ENCODE results near the gene REPIN1. TPM values are rescaled to one million over a fixed set of nuclear protein-coding genes. Genes with fewer than 3 reads are reported as not detected.

REPIN1 gene
- total RNA-seq, 1 experiment from 2014 or later, result 28.2 TPM

DNA sequence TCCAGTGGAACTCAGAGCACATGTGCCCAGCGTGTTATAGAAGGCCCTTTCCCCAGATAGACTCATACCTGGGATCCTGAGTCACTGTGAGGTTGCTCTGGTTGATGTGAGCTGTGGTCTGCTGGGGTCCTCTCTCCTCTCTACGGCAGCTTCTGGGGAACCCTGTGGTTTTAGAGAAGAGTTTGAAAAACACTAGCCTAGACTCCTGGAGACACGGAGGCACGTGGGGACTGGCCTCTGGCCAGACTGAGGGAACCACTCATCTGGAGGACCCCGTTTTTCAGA, 20.9 kb downstream of the REPIN1 start:
- no peak for DNase-seq (ENCODE audit: low read depth)

DNA sequence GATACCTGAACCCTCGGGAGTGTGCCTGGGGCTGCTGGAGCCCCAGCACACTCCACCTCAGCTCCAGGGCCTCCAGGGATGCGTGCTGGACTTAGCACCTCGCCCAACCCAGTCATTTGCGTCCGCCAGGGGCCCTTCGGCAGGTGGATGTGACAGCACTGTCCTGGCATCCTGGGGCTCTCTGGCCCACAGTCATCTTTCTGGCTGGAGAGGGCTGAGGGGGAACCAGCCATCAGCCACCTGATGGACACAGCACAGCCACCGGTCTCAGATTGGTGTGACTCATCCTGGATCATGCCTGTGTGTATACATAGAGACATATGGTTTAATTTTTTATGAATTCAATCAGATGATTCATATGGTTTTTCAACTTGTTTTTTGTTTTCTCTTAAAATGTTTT, 21.6 kb downstream of the REPIN1 start:
- DNase-seq (ENCODE audit: low read depth), result no peak

DNA sequence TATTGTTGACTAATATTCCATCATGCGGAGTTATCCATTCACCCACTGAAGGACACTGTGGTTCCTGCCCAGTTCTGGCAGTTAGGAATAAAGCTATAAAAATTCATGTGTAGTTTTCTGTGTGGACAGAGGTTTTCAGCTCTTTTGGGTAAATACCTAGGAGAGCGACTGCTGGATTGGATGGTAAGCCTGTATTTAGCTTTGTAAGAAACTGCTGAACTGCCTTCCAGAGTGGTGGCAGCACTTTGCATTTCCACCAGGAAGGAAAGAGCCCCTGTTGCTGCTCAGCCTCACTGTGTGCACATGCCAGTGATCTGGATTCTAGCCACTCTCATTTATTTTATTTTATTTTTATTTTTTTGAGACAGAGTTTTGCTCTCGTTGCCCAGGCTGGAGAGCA, 24.7 kb downstream of the REPIN1 start:
- DNase-seq (ENCODE audit: low read depth), result no peak

DNA sequence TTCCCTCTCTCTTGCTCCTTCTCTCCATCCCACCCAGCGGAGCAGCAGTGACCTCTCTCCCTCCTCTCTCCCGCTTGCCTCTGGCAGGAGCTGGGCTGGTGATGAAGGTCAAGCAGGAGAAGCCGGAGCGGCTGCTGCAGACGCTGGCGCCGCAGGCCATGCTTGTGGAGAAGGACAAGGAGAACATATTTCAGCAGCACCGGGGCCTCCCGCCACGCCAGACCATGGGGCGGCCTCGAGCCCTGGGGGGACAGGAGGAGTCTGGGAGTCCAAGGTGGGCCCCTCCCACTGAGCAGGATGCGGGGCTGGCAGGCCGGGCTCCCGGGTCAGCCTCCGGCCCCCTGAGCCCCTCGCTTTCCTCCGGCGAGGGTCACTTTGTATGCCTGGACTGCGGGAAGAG, 27.8 kb downstream of the REPIN1 start:
- DNase-seq (ENCODE audit: low read depth), result no peak

DNA sequence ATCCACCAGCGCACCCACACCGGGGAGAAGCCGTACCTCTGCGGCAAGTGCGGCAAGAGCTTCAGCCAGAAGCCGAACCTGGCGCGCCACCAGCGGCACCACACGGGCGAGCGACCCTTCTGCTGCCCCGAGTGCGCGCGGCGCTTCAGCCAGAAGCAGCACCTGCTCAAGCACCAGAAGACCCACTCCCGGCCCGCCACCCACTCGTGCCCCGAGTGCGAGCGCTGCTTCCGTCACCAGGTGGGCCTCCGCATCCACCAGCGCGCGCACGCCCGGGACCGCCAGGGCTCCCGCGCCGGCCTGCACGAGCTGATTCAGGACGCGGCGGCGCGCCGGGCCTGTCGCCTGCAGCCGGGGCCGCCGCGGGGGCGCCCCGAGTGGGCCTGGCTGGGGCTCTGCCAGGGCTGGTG, 28.2 kb downstream of the REPIN1 start:
- no peak for DNase-seq (ENCODE audit: low read depth)

DNA sequence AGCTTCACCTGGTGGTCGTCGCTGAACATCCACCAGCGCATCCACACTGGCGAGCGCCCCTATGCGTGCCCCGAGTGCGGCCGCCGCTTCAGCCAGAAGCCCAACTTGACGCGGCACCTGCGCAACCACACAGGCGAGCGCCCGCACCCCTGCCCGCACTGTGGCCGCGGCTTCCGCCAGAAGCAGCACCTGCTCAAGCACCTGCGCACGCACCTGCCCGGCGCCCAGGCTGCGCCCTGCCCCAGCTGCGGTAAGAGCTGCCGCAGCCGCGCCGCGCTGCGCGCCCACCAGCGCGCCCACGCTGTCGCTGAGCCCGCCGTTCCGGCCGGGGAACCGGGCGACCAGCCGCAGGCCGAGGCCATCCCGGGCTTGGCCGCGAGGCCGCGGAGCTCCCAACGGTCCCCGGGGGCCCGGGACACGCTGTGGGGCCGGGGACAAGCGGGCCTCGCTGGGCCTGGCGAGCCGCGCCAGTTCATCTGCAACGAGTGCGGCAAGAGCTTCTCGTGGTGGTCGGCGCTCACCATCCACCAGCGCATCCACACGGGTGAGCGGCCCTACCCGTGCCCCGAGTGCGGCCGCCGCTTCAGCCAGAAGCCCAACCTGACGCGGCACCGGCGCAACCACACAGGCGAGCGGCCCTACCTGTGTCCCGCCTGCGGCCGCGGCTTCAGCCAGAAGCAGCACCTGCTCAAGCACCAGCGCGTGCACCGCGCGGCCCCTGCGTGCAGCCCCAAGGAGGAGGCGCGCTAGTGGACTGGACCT, 28.9 kb downstream of the REPIN1 start:
- no peak for DNase-seq (ENCODE audit: low read depth)

DNA sequence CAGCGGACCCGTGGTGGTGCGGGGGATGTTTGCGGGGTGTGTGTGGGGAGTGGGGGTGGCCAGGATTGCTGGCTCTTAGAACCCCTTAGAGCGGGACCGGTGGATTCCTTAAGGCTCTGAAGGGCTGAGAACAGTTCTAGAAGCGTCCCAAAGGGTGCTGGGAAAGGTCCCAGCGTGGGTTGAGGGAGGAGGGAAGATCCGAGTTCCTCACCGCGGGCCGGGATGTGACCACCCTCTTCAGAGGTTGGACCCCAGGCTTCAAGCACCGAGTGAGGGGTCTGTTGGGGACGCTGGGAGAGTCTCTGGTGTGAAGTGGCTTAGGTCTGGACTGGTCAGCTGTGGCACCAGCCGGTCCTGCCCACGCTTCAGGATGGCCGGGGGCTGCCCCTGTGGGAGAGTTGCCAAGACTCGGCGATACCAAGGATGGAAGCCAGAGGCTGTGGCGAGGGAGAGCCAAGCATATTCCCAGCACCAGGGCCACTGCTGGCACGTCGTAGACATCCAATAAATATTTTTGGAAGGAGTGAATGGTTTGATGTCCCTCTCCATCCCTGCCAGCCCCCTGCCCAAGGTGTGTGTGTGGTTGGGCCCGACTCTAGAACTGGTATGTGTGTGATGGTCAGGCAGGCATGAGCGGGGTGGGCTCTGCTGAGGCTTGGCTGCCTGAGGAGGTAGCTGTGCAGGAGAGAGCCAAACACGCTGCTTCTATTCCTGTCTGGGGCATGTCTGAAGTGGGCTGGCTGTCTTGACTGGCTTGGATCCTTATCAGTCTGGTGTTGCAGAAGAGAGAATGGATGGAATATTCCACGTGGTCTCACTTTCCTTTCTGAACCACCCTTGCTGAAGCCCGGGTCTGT, 29.7 kb downstream of the REPIN1 start:
- no peak for DNase-seq (ENCODE audit: low read depth)

DNA sequence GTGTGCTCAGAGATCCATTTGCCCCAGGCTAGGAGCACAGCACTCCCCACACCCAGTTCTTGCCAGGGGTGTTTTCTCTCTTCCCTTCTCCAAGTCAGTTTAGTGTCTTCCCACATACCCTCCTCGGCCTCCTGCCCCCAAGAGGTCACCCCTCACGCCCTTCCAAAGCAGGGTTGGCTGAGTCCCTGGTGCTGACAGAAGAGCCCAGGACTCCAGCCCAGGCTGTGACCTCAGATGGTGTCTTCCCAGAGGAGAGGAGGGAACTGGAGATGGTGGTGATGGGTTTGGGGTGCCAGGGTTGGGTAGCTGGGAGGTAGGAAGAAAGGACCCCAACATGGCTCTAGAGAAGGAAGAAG, 30.3 kb downstream of the REPIN1 start:
- no peak for DNase-seq (ENCODE audit: low read depth)

DNA sequence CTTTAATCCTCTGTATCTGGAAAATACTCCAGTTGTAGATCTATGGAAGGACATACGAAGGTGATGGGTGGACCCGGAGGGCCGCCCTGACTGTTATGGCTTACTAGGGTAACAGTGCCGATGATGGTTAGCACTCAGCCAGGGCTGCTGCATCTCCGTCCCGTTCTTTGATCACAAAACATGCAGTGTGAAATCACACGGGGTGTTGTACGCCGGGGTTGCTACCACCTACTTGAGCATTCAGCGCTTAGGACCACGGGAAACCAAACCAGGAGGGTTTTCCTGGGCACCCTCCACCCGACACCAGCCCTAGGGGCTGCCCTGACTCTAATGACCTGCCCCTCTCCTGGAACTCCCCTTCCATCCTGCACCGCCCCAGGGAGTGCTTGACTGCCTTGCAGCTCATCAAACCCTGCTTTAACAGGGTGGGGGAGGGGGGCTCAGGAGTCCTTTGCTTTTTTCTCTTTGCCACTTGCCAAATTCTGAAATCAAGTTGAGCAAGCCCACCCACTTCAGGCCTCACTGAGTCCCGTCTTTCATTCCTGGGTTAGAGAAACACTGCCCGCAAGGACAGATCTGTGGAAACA, 30.9 kb downstream of the REPIN1 start:
- no peak for DNase-seq (ENCODE audit: low read depth)

DNA sequence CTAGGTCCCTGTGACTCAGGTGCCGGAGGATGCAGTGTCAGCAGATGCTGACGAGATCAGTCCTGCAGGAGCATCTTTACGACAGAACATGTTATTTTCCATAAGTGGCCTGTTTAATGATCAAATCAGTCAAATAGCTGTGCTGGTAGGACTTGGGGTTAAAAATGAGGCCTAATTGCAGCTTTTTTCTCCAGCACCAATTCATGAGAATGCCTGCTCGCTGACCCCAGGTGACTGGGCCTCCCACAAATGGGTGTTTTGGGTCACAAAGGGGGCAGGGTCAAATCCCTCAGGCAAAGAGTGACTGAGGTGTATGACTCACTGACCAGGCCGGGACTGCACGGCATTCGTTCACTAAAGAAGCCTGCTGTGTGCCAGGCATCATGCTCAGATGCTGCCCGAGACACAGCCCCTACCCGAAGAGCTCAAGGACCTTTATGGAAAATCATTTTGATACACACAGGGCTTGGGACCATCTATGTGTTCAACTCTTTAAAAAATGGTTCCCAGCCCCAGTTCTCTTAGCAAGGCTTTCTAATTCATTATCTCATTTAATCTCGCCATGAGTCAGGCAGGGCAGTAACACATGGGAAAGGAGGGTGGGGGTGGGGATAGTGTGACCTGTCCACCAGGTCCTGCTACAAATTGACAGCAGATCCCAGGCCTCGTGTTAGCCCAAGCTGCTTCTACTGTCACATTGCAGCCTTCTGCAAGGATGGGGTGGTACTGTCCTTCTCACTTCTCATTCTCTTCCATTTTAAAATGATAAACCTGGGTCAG, 31.6 kb downstream of the REPIN1 start:
- DNase-seq (ENCODE audit: low read depth), result peak; percentile 90

DNA sequence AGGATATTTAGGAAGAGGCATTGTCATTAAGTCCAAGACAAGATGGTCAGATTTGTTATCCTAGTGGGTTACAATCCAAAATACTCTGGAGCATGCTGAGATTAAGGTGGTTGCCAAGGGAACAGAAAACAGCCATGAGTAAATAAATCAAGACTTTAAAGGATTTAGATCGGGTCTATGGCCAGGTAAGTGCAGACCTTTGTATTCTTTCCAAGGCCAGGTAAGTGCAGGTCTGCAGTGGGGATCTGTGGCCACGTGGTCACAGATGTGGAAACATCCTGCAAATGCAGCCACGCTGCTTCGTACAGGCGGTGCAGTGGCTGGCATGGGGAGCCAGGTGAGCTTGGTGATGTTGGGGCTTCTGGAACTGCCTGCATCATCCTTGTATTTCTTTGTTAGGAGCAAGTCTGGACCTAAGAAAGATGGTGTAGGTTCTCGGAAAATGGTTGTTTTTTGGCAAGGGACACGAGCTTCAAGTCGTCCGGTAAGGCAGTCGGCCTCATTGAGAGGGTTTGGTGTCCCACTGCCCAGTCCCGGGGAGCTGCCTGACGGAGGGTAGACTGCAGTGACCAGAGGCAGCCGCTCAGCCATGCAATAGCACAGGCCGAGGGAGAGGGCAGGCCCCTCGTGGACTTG, 32.3 kb downstream of the REPIN1 start:
- DNase-seq (ENCODE audit: low read depth), result no peak

DNA sequence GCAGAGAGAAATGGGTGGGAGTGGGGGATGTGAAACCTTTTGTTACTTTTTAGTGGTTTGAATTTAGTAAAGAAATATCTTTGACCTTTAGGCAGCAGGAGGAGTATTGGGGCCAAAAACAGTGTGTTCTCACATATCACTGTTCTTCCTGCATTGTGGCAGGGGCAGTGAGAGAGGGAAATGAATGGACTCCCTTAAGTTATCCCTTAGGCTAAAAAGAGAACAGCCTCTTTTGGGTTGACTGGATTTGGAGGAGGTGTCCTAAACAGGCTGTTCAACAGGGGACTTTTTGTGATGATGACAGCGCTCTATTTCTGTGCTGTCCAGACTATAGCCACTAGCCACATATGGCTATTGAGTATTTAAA, 32.8 kb downstream of the REPIN1 start:
- peak; percentile 34 for DNase-seq (ENCODE audit: low read depth)

DNA sequence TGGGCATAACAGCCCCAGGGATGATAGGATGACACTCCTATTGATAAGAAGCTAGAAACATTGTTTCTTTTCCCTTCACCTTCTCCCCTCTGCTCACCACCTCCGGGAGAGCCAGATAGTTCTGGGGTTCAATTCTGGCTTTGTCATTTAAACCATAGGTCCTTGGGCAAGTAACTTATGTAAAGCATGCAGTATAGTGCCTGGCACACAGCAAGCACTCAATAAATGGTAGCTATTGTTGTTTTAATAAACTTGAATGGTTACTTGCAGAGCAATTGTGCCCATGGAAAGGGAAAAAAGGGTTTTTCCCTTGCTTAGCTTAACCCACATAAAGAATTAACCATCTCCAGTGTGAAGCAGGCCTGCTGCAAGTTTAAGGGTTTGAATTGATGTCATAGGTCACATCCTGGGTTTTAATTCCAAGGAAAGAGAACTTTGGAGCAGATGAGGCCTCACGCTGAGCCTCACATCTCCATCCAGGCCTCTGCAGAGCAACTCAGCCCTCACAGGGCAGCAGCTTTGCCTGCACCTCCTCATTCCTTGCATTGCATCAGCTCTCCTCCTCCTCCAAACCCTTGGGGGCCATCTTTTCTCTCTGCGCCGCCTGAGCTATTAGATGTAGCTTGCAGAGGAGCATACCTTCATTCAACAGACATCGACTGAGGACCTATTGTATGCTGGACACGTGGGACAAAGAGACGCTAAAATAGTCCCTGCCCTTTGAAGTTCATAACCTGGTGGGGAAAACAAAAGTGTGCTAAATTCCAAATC, 33.4 kb downstream of the REPIN1 start:
- no peak for DNase-seq (ENCODE audit: low read depth)

DNA sequence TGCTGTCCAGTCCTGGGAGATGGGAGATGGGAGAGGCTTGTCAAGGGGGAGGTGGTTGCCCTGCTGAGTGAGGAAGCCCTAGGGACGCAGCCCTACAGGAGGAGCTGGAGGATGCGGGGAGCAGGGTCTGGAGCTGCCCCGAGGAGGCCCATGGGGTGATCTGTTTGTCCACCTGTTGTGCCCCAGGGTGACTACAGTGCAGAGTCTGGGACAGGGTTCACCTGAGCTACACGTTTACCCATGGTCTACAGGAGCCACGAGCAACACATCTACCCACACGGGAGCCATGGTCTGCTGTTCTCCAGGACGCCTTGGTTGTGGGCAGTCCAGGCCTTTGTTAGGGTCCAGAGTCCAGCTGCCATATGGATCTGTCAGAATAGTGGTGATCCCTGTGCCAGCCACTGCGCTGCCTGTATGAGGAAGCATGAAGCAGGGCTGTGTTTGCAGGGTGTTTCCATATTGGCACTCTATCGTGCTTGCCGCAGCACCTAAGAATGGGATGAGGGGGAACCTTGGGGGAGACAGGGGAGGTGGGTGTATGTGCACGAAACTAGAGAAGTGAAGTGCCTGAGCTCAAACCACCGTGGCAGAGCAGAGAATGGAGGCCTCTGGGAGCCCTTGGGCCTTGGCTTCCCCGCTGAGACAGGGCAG, 34.2 kb downstream of the REPIN1 start:
- DNase-seq (ENCODE audit: low read depth), result no peak

DNA sequence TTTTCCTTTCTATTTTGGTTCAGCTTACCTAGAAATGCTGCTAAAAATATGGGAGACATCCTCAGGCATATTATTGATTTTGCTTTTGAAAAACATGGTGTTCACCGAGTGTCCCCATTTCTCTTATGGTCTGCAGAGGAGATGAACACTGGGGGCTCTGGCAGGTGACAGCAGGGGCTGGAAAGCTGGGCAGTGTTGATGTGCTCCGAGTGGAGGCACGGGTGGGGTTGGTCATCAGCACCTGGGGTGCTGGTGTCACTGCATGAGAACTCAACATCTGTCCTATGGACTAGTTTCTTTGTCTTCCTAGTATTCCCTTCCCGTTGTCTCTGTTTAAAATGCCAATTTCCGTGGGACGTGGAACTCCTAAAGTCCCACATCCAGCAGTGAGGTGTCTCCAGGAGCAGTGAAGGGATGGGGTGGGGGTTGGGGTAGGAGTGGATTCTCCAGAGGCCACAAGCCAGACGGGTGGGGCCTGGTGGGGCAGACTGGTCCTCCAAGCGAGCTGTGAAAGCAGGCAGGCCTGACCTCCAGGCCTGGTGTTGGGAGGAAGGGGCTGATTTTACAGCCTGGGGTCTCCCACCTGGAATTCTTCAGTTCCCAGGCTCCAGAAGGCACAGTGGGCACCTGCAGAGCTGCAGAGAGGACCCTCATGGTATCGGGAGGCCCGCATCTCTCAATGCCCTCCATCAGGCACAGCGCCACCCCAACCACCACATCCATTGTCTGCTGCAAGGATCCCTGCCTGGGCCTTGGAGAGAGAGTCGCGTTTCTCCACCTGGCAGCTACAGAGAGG, 35.0 kb downstream of the REPIN1 start:
- DNase-seq (ENCODE audit: low read depth), result no peak

DNA sequence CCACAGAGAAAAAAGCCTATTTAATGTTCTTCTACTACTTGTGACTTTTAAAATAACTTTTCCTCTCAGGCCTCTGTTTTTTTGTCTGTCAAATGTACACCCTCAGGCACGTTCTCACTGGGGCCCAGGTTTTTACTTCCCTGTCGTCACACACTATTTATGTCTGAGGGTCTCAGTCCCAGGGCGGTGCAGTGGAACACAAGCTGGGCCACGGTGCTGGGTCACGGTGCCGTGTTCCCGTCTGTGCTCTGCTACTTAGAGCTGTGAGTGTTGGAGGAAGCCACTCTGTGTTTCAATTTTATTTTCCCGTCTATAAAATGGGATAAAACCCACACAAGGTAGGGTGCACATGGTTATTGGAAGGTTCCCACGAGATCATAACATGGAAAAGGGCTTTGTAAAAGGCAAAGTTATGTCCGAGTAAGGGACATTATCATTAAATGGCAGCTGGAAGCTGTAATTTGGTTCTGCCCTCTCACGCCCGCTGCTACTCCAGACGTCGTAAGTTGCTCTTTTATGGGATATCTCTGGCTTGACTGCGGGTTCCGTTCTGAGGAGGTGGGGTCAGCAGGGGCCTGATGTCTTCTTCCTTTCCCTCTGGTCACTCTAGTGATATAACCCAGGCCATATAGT, 35.7 kb downstream of the REPIN1 start:
- DNase-seq (ENCODE audit: low read depth), result no peak

DNA sequence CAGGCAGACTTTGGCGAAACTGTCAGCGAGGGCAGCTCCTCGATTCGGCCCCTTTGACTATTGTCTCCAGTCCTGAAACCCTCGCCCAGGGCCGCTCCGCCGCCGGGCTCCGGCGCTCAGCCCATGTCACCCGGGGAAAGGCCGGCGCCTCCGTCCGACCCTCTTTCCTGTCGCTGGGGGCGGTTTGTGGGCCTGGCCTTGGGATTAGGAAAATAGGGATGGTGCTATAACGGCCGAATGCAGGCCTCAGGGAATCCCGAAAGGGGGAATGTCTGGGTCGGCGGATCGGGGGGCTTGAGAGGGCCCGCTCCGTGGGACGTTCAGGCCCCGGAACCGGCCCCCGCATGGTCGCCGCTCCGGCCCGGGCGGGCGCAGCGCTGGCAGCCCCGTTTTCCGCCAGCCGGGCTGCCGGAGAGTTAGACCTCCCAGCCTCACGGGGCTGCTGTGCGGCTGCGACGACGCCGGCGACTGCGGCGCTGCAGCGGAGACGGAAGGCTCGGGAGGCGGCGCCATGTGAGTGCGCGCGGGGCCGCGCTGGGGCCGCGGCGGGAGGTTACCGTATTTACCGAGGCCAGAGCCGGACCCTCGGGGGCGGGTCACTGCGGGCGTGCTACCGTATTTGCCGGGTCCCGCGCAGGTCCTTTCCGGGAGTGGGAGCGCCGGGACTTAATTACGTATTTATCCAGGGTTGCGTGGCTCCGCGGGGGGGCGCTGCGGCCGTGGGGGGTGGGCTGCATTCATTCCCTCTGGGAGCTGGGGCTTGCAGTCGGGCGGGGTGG, 36.4 kb downstream of the REPIN1 start:
- DNase-seq (ENCODE audit: low read depth), result peak; percentile 91

DNA sequence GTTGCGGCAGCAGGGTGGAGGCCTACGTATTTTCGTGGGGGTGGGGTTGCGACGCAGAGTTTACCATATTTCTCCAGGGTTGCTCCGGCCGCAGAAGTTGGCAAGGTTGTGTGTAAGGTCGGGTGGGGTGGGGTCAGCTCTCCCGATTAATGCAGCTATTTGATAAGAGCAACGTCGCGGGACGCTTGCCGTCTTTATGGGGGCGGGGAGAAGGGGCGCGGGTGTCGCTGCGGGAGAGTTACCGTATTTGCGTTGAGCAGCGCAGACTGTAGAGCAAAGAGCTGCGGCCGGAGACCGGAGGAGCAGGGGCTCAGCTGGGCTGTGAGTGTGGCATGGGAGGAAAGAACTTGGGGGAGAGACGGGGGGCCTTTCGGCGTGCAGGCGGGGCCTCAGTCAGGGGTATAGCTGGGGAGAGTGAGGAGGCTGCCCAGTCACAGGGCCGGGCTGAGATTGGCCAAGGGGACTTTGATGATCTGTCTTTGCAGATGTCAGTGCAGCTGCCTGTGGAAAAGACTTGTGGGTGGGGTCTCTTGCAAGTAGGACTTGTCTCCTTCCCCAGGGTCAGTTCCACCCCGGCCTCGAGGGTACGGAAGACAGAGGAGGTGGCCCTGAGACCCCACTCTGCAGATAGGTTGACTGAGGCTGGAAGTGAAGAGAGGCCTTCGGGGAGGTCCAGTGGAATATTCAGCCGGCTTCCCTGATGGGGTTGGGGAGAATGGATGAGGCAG, 37.1 kb downstream of the REPIN1 start:
- no peak for DNase-seq (ENCODE audit: low read depth)

Data from RPMI7951 (cell line).